ENCODE measurements around the gene RILPL1.

DNA sequence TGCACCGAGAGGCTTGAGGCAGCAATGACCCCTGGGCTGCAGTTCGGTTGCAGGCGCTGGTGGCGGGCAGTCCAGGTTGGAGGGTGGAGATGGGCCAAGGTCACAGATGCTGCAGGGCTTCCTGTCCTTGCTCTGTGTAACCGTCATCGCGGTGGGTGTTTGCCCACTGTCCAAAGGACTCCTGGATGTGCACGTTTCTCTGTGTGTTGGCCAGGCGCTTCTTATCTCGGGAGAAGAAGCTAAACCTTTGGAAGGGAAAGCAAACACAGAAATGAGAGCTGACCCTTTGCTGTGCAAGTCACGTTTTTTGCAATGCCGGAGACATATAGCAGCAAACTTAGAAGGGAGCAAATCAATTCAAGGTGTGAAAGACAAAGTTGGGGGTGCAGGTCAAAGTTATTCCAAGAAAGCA, 61.1 kb downstream of the RILPL1 start:
- TF ChIP-seq GATA2 (IDR thresholded peaks at IDR 0.05; ENCODE audit: low read depth, low read length) (no peak), GATA3 (IDR thresholded peaks at IDR 0.05; ENCODE audit: low read depth, low read length) (no peak)

All from SH-SY5Y (cell line).